Kidney capillary endothelial cell (primary cell): ENCODE data around the gene DNAJB2.
"Not testable (repeated sequence)": the region's sequence is repeated elsewhere in the genome, so short reads cannot be mapped to it uniquely, and the experiment has no call there.

ENCODE experiments used
- DNase-seq: peaks from one replicate; pipeline ENCODE4 v3.0.0-alpha.2; 2018; ENCODE audit warnings: low spot score

The DNAJB2 gene

DNA sequence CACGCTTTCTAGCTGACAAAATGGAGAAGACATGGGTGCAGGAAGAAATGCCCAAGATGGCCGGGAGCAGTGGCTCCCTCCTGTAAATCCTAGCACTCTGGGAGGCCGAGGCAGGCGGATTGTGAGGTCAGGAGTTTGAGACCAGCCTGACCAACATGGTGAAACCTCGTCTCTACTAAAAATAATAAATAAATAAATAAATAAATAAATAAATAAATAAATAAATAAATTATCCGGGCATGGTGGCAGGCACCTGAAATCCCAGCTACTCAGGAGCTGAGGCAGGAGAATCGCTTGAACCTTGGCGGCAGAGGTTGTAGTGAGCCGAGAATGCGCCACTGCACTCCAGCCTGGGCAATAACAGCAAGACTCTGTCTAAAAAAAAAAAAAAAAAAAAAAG is 20.2 kb upstream of the DNAJB2 start:
- DNase-seq, result not testable (repeated sequence)

DNA sequence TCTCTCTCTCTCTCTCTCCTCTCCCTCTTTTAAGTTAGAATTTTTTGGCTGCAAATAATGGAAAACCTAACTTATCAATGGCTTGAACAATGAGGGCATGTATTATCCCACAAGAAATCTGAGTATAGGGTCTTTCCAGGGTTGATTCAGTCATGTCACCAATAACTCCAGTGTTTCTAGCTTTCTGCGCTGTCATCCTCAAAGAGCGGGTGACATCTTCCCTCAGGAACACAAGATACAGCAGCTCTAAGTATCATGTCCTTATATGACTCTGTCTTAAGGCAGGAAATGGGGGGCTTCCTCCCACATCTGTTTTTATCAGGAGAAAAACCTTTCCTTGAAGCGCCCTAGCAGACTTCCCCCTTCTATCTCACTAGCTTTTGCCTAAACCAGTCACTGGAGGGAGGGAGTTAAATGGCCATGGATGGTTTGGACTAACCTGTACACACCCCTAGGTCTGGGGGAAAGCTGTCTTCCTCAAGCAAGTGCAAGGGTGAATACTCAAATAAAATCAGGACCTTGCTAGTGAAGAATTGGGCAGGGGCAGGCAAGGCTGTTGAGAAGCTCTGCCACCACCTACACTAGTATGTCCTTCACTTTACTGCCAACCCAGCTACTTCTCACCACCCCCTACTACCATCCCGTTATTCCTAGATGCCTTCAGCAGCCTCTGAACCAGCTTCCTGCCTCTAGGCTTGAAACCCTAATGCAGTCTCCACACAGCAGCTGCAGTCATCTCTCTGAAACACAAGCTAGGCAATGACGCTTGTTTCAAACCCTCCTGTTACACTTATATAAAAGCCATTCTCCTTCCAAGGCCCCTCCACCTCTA is 17.9 kb upstream of the DNAJB2 start:
- DNase-seq, result no peak

DNA sequence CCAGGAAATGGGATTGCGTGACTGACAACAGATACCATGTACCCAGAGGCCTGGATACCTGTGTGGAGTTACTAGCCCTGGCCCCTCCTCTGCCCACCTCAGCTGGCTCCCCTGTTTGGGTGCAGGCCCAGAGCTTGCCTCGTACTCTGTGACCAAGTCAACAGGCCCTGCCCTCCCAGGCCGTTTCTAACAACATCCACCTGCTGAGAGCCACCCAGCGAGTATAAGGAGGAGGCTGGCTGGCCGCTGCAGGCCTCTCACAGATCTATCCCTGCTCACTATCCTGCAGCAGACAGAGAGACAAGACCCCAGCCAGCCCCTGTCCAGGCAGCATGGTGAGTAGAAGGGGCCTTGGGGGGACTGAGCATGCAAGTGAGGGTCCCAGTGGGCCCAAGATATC is 12.9 kb upstream of the DNAJB2 start:
- no peak for DNase-seq

DNA sequence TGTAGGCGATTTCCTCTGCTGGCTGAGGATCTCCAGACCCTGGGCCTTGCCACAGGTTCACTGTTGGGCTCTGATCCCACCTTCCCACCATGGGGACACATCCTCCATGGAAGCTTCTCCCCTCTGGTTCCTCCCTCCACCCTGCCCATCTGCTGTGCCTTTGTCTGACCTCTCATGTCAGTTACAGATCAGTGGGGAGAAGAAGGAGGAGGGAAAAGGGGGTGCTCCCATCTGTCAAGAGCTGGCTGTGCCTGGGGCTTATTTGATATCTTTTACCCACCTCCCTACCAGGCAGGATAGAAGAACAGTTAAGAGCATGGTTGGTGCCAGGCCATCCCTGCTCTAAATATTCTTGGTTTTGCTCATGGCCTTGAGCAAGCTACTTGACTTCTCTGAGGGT is 12.3 kb upstream of the DNAJB2 start:
- no peak for DNase-seq

DNA sequence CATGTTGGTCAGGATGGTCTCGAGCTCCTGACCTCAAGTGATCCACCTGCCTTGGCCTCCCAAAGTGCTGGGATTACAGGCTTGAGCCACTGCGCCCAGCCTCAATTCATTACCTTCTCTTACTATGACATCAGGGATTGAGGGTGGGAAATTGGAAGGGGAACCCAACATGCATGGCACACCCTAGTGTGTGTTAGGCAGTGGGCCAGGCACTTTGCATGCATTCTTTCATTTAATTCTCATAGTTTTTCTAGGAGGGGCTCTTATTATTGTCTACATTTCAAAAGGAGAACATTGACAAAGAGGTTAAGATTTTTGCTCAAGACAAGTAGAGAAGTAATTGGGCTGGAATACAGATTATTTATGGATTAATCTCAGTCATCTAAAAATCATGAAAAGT is 10.9 kb upstream of the DNAJB2 start:
- DNase-seq, result no peak

DNA sequence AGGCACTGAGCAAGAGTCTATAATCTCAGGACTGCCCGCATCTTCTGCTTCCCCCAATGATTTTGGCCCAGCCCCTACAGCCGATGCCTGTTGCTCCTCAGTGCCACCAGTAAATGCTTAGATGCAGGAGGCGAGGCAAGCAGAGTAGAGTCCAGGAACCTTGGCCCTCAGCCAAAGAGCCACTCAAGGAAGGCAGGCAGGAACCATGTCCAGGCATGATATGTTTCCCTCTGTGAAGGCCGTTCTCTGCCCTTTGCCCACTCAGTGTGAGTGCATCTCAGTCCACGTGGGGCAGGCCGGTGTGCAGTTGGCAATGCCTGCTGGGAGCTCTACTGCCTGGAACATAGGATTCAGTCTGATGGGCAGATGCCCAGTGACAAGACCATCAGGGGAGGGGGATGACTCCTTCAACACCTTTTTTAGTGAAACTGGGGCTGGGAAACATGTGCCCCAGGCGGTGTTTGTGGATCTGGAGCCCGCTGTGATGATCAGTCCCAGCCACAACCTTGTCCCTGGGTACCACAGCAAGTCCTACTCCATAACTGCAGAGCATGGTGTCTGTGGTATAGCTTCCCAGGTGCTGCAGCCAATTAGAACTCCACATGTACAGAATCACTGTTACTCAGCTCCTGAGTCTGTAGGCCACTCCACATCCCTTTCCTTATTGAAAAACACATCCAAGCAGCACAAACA is 9.7 kb upstream of the DNAJB2 start:
- DNase-seq, result no peak

DNA sequence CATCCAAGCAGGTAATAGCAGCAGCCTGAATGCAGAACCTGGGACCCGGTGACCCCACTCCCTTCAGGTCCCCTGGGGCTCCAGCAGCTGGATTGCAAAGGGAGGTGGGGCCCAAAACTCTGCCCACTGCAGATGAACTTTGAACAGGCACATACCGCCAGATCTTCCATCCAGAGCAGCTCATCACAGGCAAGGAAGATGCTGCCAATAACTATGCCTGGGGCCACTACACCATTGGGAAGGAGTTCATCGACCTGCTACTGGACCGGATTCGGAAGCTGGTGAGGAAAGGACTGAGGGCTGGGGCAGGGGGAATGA is 9.2 kb upstream of the DNAJB2 start:
- DNase-seq, result no peak

DNA sequence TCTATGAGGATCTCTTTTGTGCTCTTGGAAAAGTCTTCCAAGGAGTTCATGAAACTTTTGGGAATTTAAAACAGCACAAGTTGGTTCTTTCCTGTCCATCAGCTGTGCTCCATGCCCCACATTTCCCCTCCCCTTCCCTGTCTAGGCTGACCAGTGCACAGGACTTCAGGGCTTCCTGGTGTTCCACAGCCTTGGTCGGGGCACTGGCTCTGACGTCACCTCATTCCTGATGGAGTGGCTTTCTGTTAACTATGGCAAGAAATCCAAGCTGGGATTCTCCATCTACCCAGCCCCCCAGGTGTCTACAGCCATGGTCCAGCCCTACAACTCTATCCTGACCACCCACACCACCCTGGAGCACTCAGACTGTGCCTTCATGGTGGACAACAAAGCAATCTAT is 8.1 kb upstream of the DNAJB2 start:
- no peak for DNase-seq

DNA sequence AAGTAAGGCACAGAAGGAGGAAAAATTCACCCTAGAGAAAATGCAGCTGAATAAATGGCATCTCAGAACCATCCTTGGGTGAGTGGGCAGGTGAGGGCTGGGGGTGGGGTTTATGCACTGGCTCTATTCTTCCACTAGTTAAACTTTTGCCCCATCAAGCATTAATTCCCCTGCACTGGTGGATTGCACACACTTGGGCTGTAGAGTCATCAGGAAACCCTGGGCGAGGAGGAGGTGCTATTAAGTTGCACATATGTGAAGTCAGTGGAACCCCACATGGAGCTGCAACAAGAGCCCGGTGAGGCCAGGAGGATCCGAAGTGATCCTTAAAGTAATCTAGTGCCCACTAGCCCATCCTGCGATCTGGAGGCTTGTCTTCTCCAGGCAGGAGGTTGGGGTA is 6.8 kb upstream of the DNAJB2 start:
- DNase-seq, result no peak

DNA sequence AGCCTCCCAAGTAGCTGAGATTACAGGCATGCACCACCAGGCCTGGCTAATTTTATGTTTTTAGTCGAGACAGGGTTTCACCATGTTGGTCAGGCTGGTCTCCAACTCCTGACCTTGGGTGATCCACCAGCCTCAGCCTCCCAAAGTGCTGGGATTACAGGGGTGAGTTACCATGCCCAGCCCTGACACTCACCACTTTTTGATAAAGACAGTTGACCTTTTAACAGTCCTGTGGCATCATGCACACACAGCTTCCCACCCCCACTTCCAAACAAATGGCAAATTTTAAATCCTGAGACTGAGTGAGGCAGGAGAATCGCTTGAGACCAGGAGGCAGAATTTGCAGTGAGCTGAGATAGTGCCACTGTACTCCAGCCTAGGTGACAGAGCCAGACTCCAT is 6.2 kb upstream of the DNAJB2 start:
- DNase-seq, result no peak

DNA sequence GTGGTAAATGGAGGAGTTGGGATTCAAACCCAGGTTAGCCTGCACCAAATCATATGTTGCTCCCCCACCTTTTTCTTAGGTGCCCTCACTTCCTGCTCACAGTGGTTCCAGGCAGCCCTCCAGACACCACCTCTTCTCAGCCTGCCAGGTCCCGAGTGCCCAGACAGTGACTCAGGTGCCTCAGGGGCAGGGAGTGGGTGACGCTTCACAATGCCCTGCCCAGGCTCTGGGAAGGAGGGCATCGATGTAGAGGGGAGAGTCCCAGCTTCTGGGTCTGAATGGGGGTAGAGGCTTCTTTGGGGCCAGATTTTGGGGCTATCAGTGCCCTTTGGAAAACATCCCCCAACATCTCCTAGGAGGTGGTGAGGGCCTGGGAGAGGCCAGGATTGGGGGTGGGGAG is 5.2 kb upstream of the DNAJB2 start:
- DNase-seq, result no peak

DNA sequence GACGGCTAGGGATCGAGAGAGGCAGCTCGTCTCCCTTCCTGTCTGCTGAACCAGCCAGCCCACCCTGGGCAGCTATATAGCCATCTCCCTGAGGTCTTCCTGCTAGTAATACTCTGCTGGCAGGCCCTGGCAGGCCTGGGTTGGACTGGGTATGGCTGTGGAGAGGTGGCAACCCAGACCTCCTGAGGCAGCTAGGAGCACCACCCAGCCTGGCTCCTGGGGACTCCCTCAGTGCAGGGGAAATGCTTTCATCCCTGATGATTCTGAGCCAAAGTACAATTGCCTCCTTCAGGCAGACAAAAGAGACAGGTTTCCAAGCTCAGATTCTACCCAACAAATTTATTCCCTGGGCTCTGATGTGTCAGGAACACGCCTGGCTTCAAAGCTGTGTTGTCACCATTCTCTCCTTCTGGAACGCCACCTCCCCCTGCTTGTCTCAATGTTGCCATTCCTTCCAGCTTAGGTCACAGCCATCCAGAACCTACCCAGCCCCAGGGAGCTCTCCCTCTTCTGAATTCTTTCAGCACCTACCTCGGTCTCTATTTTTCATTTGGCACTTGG is 4.7 kb upstream of the DNAJB2 start:
- DNase-seq, result peak; percentile 38

DNA sequence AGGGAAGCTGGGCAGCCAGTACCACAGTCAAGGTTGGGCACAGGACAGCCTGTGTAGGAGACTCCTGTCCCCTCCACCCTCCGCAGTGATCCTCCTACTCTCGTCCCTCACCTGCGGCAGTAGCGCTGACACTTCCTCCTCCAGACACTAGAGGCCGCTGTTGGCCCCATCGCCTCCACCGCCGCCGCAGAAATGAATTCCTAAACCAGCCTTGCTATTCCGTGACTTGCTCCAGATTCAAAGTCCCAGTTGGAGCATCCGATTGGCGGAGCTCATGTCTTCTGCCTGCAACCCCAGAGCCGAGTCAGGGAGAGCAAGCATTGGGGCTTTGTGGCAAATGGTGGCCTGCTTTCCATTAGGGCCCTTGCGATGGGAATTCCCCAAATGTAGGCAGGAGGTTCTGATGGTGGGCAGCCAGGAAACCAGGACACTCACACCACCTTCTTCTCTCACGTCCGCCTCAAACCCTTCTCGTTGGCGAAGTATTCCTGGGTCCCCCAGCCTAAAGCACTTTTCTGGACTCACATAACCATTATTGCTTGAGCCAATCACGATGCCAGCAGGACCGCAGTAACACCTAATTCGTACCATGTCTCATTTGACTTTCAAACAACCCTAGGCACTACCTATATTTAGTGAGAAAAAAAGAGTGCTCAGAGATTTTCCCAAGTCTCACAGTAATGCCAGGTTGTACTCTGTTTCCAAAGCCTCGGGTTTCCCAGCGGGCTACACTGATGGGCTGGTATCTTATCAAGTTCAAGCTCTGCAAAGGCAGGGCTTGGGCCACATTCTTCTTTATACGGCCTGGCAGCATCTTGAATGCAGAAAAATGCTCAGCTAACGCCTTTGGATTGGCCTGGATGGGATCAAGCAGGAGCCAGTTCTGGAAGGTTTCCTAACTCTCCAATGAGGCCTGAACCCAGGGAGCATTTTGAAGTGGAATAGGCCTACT is 1.2 kb upstream of the DNAJB2 start:
- peak; percentile 71 for DNase-seq

DNA sequence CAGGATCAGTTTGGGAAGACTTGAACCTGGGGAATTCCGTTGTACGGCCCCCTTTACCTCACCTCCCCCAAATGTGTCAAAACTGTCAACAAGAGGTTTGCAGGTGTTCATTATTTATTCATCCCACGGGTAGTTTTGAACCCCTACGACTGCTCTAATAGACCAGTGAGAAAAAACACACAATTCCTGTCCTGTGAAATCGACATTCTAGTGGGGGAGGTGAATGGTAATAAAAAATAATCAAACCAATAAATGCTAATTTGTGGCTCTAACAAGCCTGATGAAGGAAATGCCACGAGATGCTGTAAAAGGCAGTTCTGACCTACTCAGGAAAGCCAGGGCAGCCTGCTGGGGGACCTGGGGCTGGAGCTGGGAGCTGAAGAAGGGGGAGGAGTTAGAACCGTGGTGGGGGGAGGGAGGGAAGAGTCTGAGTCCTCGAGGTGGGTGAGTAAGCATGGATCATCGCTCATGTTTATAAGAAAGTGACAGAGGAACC is 463 bp upstream of the DNAJB2 start:
- no peak for DNase-seq

DNA sequence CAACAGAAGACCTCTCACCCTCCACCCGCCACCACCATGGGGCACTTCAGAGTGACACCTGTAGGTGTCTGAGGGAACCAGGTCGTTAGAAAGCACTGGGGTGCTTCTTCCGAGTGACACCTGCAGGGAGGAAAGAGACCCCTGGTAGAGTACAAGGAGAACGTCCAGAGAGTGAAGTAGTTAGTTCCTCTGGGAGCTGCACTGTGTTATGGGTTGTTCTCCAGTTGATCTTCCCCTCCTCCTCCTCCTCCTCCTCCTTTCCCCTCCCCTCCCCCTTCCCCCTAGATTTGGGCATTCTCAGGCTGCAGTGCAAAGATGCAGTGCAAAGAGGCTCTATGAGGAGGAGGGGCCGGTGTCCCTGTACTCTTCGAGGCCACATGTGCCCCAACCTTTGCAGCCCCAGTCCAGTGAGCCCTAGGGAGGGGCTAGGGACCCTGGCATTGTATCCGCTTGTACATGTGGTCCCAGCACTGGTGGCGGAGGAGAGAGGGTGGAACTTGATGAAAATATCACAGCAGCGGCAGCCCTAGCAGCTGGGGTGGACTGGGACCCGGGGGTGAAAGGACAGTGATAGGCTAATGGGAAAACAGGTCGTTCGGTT is 850 bp downstream of the DNAJB2 start:
- no peak for DNase-seq

DNA sequence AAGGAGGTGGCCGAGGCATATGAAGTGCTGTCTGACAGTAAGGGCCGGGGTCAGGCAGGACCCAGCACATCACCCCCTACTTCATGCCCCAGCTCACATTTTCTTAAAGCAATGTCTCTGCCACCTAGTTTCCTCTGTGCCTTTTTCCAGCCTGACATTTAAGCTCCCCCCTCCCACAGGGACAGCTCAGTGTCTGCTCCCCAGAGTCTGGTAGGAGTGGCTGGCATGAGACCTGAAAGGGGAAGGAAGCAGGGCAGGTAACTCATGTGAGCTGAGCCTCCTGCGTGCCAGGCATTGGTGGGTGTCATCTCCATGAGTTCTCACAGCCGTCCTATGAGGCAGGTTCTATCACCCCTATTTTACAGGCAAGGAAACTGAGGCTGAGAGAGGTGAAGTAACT is 1.5 kb downstream of the DNAJB2 start:
- DNase-seq, result no peak

DNA sequence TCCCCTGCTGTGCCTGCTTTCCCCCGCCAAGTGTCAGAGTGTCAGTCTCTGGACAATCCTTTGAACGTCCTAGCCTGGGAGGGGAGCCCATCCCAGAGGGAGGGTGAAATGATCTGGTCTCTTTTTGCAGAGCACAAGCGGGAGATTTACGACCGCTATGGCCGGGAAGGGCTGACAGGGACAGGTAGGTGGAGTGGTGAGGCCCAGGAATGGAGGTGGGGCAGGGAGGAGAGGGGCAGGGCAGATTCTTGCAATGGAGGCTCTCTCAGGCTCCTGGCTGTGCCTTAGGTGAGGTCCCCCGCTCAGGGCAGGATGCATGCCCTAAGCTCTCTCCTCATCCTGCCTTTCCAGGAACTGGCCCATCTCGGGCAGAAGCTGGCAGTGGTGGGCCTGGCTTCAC is 2.4 kb downstream of the DNAJB2 start:
- DNase-seq, result no peak

DNA sequence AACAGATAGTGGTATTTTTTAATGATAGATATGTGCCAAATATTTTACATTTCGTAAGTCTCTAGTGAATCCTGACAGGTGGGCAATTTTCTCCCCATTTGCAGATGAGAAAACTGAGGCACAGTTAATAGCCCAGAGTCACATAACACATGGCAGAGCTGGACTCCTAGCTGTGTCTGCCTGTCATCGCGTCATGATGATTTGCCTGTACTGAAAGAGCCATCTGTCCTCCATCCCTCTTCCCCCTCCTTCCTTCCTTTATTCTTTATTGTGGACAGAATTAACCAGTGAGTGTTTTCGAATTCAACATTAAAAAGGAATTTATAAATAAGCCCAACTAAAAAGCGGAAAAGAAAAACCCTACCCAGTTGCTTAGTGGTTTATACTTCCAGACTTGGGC is 3.2 kb downstream of the DNAJB2 start:
- DNase-seq, result no peak

DNA sequence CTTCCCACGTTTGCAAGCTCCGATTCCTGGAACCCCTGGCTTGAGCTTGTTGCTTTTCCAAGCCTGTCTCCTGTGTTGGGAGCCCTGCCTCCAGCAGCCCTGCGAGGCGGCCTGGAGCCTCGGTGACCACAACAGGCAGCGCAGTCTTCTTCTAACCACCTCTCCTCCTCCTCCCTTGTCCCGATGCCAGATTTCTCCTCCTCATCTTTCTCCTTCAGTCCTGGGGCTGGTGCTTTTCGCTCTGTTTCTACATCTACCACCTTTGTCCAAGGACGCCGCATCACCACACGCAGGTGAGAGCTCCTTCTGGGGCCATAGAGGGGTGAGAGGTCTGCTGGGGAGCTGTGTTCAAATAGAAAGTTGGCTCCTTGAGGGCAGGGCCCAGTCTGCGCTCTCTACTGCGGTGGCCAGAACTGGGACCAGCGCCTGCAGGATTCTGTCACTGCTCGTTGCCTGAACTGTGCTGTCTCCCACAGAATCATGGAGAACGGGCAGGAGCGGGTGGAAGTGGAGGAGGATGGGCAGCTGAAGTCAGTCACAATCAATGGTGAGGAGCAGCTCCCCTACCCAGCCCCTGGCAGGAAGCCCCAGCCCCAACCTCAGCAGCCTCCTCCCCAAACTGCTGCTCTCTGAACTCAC is 3.9 kb downstream of the DNAJB2 start:
- no peak for DNase-seq

DNA sequence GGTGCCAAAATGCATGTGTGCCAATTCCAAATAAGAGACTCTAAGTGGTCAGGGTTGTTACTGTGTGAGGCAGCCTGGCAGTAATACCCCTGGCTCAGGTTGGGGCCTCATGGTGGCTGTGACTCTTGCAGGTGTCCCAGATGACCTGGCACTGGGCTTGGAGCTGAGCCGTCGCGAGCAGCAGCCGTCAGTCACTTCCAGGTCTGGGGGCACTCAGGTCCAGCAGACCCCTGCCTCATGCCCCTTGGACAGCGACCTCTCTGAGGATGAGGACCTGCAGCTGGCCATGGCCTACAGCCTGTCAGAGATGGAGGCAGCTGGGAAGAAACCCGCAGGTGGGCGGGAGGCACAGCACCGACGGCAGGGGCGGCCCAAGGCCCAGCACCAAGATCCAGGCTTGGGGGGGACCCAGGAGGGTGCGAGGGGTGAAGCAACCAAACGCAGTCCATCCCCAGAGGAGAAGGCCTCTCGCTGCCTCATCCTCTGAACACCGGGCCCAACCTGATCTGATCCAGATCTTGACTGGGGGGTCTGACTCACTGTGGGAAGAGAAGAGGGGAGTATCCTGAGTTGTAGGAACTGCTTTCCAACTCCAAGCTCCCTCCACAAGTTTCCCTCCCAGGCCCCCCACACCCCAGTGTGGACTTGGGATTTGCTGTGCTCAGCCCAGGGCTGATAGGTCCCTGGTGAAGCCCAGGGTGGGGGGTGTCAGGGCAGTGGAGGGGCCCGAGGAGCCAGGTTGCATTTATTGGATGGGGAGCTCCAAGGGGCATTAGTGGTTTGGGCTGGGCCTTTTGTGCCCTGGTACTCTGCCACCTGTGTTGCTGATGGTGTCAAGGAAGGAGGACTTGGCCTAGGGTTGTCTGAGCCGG is 5.6 kb downstream of the DNAJB2 start:
- no peak for DNase-seq
